ENCODE data around the gene SLC35C1. TPM values are rescaled to one million over a fixed set of nuclear protein-coding genes. Genes with fewer than 3 reads are reported as not detected.

SLC35C1 gene
- total RNA-seq, 1 experiment from 2014 or later = 15.6 TPM

DNA sequence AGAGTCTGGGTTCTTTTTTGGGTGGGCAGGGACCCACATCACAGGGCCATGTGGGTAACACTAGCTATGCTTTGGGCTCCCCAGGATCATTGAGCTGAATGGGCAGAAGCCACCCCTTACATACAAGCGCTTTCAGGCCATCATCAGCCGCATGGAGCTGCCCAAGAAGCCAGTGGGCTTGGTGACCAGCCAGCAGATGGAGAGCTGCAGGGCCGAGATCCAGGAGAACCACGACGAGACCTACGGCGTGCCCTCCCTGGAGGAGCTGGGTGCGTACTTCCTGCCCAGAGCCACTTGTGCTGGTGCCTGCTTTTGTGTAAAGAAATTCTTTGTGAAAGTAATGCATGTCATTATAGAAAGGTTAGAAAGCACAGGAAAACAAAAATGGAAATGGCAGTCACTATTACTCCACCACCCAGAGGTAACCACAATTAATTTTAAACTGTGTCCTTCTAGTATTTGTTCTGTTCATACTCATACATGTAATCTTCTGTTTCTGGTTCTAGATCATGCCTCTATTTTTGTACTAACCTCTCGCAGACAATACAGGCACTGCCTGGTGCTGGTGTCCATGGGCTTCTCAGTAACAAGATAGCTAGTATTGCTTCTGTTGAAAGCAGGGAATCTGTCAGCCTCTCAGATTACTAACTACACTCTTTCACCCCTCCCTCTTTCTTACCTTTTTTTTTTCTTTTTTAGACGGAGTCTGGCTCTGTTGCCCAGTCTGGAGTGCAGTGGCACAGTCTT lies 56.0 kb downstream of the SLC35C1 start:
- no peaks in the 10 kb centered on the region for H3K9me3 ChIP-seq (ENCODE audit: insufficient read depth, low read depth)
- H3F3A ChIP-seq (ENCODE audit: insufficient read depth, low read depth) = no peaks in the 10 kb centered on the region
- H3K9me2 ChIP-seq (ENCODE audit: insufficient read depth) = no peaks in the 10 kb centered on the region
- no peaks in the 10 kb centered on the region for H3K79me2 ChIP-seq (ENCODE audit: low read depth)
- H3K27me3 ChIP-seq (ENCODE audit: insufficient read depth, low read depth) = no peaks in the 10 kb centered on the region
- BruUV-seq (replicated peaks) = no TSS peak
- no peak overlapping the region for H3K4me2 ChIP-seq
- H3K27ac ChIP-seq = no peak overlapping the region
- DNase-seq = no peak
- H4K20me1 ChIP-seq (ENCODE audit: insufficient read depth) = no peaks in the 10 kb centered on the region
- ChIA-PET CTCF (interaction anchor here (0.6 kb wide), 1 partner anchor 107 kb away, joined by 6 read pairs; no protein-coding TSS in a partner anchor), POLR2A (ENCODE audit: unreplicated experiment) (no interaction called here)
- no peak for TF ChIP-seq EZH2 (IDR thresholded peaks at IDR 0.05; ENCODE audit: low read depth)
- TF ChIP-seq, protein P1, sequence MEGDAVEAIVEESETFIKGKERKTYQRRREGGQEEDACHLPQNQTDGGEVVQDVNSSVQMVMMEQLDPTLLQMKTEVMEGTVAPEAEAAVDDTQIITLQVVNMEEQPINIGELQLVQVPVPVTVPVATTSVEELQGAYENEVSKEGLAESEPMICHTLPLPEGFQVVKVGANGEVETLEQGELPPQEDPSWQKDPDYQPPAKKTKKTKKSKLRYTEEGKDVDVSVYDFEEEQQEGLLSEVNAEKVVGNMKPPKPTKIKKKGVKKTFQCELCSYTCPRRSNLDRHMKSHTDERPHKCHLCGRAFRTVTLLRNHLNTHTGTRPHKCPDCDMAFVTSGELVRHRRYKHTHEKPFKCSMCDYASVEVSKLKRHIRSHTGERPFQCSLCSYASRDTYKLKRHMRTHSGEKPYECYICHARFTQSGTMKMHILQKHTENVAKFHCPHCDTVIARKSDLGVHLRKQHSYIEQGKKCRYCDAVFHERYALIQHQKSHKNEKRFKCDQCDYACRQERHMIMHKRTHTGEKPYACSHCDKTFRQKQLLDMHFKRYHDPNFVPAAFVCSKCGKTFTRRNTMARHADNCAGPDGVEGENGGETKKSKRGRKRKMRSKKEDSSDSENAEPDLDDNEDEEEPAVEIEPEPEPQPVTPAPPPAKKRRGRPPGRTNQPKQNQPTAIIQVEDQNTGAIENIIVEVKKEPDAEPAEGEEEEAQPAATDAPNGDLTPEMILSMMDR (conservative IDR thresholded peaks at IDR 0.05) = no peak
- intact Hi-C loops (cut with micrococcal nuclease; ENCODE audit: unreplicated experiment) = no loop called here
- no peaks in the 10 kb centered on the region for H3K4me1 ChIP-seq (replicated peaks; ENCODE audit: insufficient read depth)
- no peak overlapping the region for H2AFZ ChIP-seq
- H3K36me3 ChIP-seq (ENCODE audit: low read depth) = 0 out of 2 replicates have a peak, but pooled peaks cover 3% of the 10 kb centered on the region
- H3K4me3 ChIP-seq = no peak overlapping the region

Other genes with a start within 250 kb of the SLC35C1 start
- gene CHST1, start 139.5 kb upstream of the SLC35C1 start, total RNA-seq (2021) = not detected in 2 replicates
- gene CRY2, start 42.3 kb downstream of the SLC35C1 start, total RNA-seq (2021) = 17.5 and 27.3 TPM in 2 replicates
- gene MAPK8IP1, start 80.5 kb downstream of the SLC35C1 start, total RNA-seq (2021) = 13.6 and 18.8 TPM in 2 replicates
- 2.2 and 4.2 TPM in 2 replicates for gene FREY1, start 102.1 kb downstream of the SLC35C1 start, total RNA-seq (2021)
- 35.8 and 48.6 TPM in 2 replicates for gene PEX16, start 112.7 kb downstream of the SLC35C1 start, total RNA-seq (2021)
- 1.4 and 2.6 TPM in 2 replicates for gene LARGE2, start 117.5 kb downstream of the SLC35C1 start, total RNA-seq (2021)